OCI-LY7 (cell line): Measurements from ENCODE around the gene CERK. TPM values are rescaled to one million over a fixed set of nuclear protein-coding genes. Genes with fewer than 3 reads are reported as not detected.

Experiments used
- BruUV-seq: library from RNA; stranded (reverse); fragments of 400-500 nt; replicated peaks from 2 replicates; lab custom pipeline; 2021; lab: Mats Ljungman, UMichigan
- CTCF ChIA-PET: fragments of 300-600 bp; sonication (Branson Sonifier 250); formaldehyde crosslinking; loops from one replicate; lab custom pipeline; 2022; ENCODE audit warnings: antibody characterized with exemption; ENCODE audit not compliant: unreplicated experiment; lab: Charles Lee
- POLR2A ChIA-PET: fragments of 300-600 bp; sonication (Branson Sonifier 250); formaldehyde crosslinking; loops from one replicate; lab custom pipeline; 2022; ENCODE audit warnings: antibody characterized with exemption; lab: Charles Lee
- DNase-seq: peaks from one replicate; pipeline ENCODE4 v3.0.0-alpha.2; 2015; ENCODE audit warnings: low spot score
- H2AFZ ChIP-seq: fragments of 200-600 bp; sonication (generic), shearing (Covaris generic); 2 replicates; pipeline ENCODE4 v1.6.1; 2014; ENCODE audit warnings: mild to moderate bottlenecking, antibody characterized with exemption, low read length, moderate library complexity
- H3K27ac ChIP-seq: fragments of 200-600 bp; sonication (generic); 2 replicates; pipeline ENCODE4 v1.5.1; 2014; ENCODE audit warnings: mixed run types, low read depth, mild to moderate bottlenecking, moderate library complexity, low read length, inconsistent platforms; ENCODE audit not compliant: poor library complexity, severe bottlenecking
- H3K36me3 ChIP-seq: fragments of 200-600 bp; sonication (generic); 2 replicates; pipeline ENCODE4 v1.6.1; 2014; ENCODE audit warnings: mild to moderate bottlenecking, antibody characterized with exemption, low read length, moderate library complexity, mixed read lengths; ENCODE audit not compliant: insufficient read depth
- H3K4me1 ChIP-seq: fragments of 200-600 bp; sonication (generic); 2 replicates; pipeline ENCODE4 v1.5.1; 2014; ENCODE audit warnings: mild to moderate bottlenecking, low read length; ENCODE audit not compliant: insufficient read depth, poor library complexity, severe bottlenecking
- H3K4me2 ChIP-seq: fragments of 200-600 bp; sonication (generic); 2 replicates; pipeline ENCODE4 v1.6.1; 2014; ENCODE audit warnings: mild to moderate bottlenecking, low read length
- H3K4me3 ChIP-seq: fragments of 200-600 bp; sonication (generic); 2 replicates; pipeline ENCODE4 v1.5.1; 2014; ENCODE audit warnings: mild to moderate bottlenecking, low read depth, low read length; ENCODE audit not compliant: poor library complexity, severe bottlenecking
- H3K79me2 ChIP-seq: fragments of 200-600 bp; sonication (generic); 2 replicates; pipeline ENCODE4 v1.6.1; 2016; ENCODE audit warnings: low read depth, mild to moderate bottlenecking, low read length, moderate library complexity, mixed read lengths; ENCODE audit not compliant: insufficient read depth
- H3K9me2 ChIP-seq: fragments of 200-600 bp; sonication (generic); 2 replicates; pipeline ENCODE4 v1.6.1; 2016; ENCODE audit warnings: mild to moderate bottlenecking, low read length, mixed read lengths; ENCODE audit not compliant: insufficient read depth
- H3K9me3 ChIP-seq: fragments of 200-600 bp; sonication (generic); 2 replicates; pipeline ENCODE4 v1.6.1; 2014; ENCODE audit warnings: mild to moderate bottlenecking, mixed run types, low read length, mixed read lengths
- H4K20me1 ChIP-seq: fragments of 200-600 bp; sonication (generic); 2 replicates; pipeline ENCODE4 v1.6.1; 2014; ENCODE audit warnings: mild to moderate bottlenecking, antibody characterized with exemption, low read length, moderate library complexity, mixed read lengths; ENCODE audit not compliant: insufficient read depth
- EZH2phosphoT487 ChIP-seq: fragments of 200-600 bp; sonication (generic); IDR thresholded peaks from 2 replicates; pipeline ENCODE4 v1.6.1; 2018; ENCODE audit warnings: low read depth, borderline replicate concordance, mild to moderate bottlenecking, mixed run types, antibody characterized with exemption, low read length, moderate library complexity, mixed read lengths
- intact Hi-C: fragments of 100-400 bp; cut with micrococcal nuclease; formaldehyde crosslinking; loops from one replicate; pipeline ENCODE4 v1.10.0; 2022; ENCODE audit not compliant: unreplicated experiment
- total RNA-seq, 2 experiments: library from RNA; depleted of rRNA in 1 of 2; stranded (reverse); fragments of >200 nt in 1 of 2; shearing (Covaris generic) in 1 of 2; gene quantifications; 2 replicates each; pipeline ENCODE4 v1.2.3, GENCODE V29; 2014 to 2022
- TF ChIP-seq, protein P1 (sequence below): fragments of 200-600 bp; sonication (generic); conservative IDR thresholded peaks from 2 replicates; pipeline ENCODE4 v1.5.1; 2014; ENCODE audit warnings: mild to moderate bottlenecking, antibody characterized with exemption, low read length, moderate library complexity, mixed read lengths

Gene CERK
- total RNA-seq, 2 experiments from 2014 or later = 36.6 to 48.1 TPM

DNA sequence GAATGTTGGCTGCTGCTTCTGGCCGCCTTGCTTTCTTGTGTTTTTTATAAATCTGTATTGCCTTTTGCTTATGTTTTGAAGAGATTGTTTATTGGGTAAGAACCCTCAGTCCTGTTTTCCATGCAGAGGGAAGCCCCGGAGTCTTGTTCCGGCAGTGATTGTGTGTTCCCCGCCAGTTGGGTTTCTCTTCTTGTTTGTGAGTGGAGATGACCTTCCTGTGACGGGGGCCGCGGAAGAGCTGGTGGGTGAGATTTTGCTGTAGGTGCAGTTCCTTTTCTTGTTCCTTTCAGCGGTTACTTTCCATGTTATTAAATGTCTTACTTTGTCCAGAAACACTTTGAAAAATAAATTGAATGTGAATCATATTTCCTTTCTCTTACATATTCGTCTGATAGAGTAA lies 32.7 kb upstream of the CERK start:
- Histone ChIP-seq H3K4me2 (peak overlapping the region; percentile 67), H3K9me3 (no peaks in the 10 kb centered on the region), H2AFZ (no peak overlapping the region), H3K4me3 (peak overlapping the region; percentile 37), H3K36me3 (peaks cover 23% of the 10 kb centered on the region), H3K9me2 (no peaks in the 10 kb centered on the region), H4K20me1 (no peaks in the 10 kb centered on the region), H3K27ac (peak overlapping the region; percentile 65), H3K79me2 (peaks cover 66% of the 10 kb centered on the region; the same call in 1 of the 2 replicates), H3K4me1 (peaks cover 81% of the 10 kb centered on the region)
- POLR2A ChIA-PET = no interaction called here
- no TSS peak for BruUV-seq
- no peak for TF ChIP-seq EZH2phosphoT487
- TF ChIP-seq, protein P1, sequence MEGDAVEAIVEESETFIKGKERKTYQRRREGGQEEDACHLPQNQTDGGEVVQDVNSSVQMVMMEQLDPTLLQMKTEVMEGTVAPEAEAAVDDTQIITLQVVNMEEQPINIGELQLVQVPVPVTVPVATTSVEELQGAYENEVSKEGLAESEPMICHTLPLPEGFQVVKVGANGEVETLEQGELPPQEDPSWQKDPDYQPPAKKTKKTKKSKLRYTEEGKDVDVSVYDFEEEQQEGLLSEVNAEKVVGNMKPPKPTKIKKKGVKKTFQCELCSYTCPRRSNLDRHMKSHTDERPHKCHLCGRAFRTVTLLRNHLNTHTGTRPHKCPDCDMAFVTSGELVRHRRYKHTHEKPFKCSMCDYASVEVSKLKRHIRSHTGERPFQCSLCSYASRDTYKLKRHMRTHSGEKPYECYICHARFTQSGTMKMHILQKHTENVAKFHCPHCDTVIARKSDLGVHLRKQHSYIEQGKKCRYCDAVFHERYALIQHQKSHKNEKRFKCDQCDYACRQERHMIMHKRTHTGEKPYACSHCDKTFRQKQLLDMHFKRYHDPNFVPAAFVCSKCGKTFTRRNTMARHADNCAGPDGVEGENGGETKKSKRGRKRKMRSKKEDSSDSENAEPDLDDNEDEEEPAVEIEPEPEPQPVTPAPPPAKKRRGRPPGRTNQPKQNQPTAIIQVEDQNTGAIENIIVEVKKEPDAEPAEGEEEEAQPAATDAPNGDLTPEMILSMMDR = no peak
- intact Hi-C loops = loop anchor here (5.0 to 10.0 kb wide), 2 partner anchors 178 to 996 kb away; no protein-coding TSS in a partner anchor
- CTCF ChIA-PET = no interaction called here
- peak; percentile 29 for DNase-seq

DNA sequence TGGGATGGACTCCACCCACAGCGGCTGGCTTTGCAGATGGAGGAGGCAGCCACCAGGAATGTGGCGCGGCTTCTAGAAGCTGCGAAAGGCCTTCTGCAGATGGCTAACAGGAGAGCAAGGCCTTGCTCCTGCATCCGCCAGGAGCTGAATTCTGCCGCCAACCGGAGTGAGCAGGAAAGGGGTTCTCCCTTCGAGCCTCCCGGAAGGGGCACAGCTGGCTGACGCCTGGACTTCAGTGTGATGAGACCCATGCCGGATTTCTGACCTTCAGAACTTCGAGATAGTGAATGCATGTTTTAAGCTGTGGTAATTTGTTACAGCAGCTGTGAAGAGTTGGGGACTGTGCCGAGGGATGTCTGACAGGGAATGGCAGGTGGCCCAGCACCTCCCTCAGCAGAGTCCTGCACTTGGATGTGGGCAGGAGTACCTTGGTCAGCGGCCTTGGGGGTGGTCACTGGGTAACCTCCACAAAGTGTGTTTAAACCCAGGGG lies 32.1 kb upstream of the CERK start:
- intact Hi-C loops = loop anchor here (5.0 to 10.0 kb wide), 2 partner anchors 178 to 995 kb away; no protein-coding TSS in a partner anchor
- TF ChIP-seq, protein P1 = no peak
- no peak for TF ChIP-seq EZH2phosphoT487
- no peaks in the 10 kb centered on the region for H3K9me2 ChIP-seq
- H3K4me1 ChIP-seq = peaks cover 76% of the 10 kb centered on the region
- DNase-seq = no peak
- no peaks in the 10 kb centered on the region for H3K9me3 ChIP-seq
- no TSS peak for BruUV-seq
- CTCF ChIA-PET = interaction anchor here (1.3 kb wide), 1 partner anchor 10 kb away, joined by 5 read pairs; no protein-coding TSS in a partner anchor
- peaks cover 24% of the 10 kb centered on the region for H3K36me3 ChIP-seq
- H4K20me1 ChIP-seq = no peaks in the 10 kb centered on the region
- peaks cover 63% of the 10 kb centered on the region; the same call in 1 of the 2 replicates for H3K79me2 ChIP-seq
- H3K4me2 ChIP-seq = peak overlapping the region; percentile 67
- peak overlapping the region; percentile 37 for H3K4me3 ChIP-seq
- H2AFZ ChIP-seq = no peak overlapping the region
- peak overlapping the region; percentile 65 for H3K27ac ChIP-seq
- POLR2A ChIA-PET = interaction anchor here (1.4 kb wide), 1 partner anchor 29 kb away, joined by 4 read pairs; no protein-coding TSS in a partner anchor

DNA sequence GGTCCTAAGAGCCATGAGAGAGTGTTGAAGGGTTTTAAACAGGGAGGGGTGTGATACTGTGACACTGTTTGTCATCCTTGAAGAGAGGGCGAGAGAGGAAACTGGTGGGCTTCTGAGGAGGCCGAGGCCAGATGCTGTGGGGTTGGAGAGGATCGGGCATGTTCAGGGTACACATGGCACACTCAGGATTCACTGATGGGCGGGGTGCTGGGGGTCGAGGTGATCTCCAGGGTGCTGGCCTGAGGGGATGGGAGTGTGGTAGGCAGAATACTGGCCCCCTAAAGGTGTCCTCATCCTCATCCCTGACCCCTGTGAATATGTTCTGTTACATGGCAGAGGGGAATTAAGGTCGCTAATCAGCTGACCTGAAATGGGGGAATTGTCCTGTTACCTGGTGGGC lies 31.7 kb upstream of the CERK start:
- Histone ChIP-seq H3K79me2 (peaks cover 63% of the 10 kb centered on the region), H3K36me3 (peaks cover 28% of the 10 kb centered on the region), H2AFZ (no peak overlapping the region), H4K20me1 (no peaks in the 10 kb centered on the region), H3K27ac (peak overlapping the region; percentile 65), H3K9me2 (no peaks in the 10 kb centered on the region), H3K9me3 (no peaks in the 10 kb centered on the region), H3K4me3 (peak overlapping the region; percentile 41), H3K4me2 (peak overlapping the region; percentile 67), H3K4me1 (peaks cover 76% of the 10 kb centered on the region)
- ChIA-PET CTCF (interaction anchor here (1.3 kb wide), 1 partner anchor 9 kb away, joined by 5 read pairs; no protein-coding TSS in a partner anchor), POLR2A (interaction anchor here (0.7 to 1.4 kb wide), 5 partner anchors 8 to 34 kb away, joined by 3 to 4 read pairs (median 4); no protein-coding TSS in a partner anchor)
- intact Hi-C loops = loop anchor here (5.0 to 10.0 kb wide), 3 partner anchors 177 to 995 kb away; no protein-coding TSS in a partner anchor
- TF ChIP-seq, protein P1 = no peak
- no peak for TF ChIP-seq EZH2phosphoT487
- no TSS peak for BruUV-seq
- no peak for DNase-seq
